HCEC 1CT (cell line): Measurements from ENCODE around the gene ISLR.
"Not testable (repeated sequence)": the region's sequence is repeated elsewhere in the genome, so short reads cannot be mapped to it uniquely, and the experiment has no call there.

Experiments used
- DNase-seq: peaks from one replicate; pipeline ENCODE4 v3.0.0-alpha.2; 2017

The ISLR gene

DNA sequence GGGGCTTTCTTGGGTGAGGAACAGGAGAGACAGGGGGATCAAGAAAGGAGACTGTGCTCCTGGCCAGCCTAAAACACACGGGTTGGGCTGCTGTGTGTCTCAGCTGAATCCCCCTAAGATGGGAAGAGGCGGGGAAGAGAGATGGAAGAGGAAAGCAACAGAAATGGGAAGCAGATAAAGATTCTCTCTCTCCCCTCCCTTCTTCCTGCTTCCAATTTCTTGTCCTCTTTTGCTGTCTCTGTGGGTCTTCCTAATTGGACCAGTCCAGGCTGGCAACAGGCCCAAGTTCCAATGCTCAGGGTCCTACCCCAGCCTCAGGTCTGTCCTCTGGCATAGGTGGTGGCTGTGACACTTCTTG is 36.0 kb upstream of the ISLR start:
- DNase-seq: no peak

DNA sequence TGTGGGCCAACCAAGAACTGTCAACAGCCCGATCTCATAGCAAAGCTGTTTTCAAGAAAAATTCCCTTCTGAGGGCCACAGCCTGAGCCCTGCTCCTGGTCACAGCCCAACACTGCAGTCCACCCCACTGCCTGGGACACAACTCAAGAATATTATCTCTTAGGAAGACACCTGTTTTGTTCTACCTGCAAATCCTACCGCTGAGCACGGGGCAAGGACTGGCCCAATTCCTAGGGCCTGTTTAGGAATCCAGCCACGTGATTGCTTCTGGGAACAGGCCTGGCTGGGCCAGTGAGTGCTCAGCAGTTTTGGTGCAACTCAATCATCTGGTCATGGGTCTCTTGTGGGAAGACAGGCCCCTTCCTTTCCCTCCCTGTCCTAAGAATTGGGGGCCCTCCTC is 34.9 kb upstream of the ISLR start:
- no peak for DNase-seq

DNA sequence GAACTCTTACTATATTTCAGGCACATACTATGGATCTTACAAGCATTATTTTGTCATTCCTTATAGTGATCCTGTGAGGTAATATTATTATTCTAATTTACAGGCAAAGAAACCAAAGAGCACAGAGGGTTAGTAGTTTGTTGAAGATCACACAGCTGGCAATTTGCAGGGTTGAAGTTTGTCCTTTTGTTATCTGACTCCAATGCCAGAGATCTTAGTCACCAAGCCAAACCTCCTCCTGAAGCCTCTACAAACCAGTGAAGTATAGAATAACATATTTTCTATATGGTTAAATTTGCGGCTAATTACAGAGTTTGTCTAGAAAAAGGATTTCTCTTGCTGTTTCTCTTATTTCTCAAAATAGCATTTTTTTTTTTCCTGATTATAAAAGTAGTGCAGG is 31.9 kb upstream of the ISLR start:
- DNase-seq: no peak

DNA sequence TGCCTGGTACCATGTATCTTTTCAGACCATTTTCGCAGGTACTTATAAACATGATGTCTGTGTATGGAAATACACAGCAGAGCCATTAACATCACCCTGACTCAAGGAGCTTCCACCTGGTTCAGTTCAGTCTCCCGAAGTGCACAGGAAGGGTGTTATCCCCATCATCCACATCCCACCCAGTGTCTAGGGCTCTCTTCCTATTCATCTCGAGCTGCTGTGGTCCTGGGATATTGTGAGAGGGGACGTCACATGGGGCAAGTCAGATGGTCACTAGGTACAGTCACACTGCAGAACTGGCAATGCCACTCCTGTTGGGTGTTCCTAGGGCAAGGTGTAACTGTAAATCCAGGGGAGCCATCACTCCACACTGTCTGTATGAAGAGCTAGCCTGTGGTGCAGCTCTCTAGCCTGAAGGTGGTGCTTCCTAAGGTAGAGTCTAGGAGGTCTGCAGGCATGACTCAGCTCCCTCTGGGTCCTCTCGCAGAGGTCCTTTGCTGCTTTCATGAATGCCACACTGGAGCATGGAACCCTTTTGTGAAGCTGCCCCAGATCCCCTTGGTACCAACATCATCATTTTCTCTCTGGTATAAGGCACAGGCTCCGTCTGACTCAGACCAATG is 29.2 kb upstream of the ISLR start:
- no peak for DNase-seq

DNA sequence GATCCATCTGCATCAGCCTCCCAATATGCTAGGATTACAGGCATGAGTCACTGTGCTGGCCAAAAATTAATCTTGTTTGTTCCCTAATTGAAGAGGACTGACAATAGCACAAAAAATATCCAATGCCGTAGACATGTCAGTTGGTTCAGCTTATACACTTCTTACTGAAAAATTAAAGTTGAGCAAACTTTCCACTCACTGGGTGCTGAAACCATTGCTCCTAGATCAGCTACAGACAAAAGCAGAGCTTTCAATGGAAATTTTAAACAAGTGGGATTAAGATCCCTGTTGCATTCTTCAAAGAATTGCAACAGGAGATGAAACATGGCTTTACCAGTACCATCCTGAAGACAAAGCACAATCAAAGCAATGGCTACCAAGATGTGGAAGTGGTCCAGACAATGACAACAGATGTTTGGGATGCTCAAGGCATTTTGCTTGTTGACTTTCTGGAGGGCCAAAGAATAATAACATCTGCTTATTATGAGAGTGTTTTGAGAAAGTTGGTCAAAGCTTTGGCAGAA is 27.2 kb upstream of the ISLR start:
- no peak for DNase-seq

DNA sequence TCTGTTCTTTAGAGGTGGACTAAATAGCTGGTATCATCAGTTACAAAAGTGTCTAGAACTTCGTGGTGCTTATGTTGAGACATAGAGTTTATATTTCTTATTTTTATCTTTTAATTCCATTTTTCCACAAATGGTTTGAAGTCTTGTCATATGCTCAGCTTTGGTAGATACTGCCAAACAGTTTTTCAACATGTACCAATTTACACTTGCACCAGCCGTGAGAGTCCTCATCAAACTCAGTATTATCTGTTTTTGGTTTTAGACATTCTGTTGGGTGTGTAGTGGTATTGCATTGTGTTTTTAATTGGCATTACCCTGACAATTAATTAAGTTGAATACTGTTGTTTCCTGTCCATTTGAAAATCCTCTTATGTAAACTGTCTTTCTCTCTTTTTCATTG is 26.5 kb upstream of the ISLR start:
- DNase-seq: no peak

DNA sequence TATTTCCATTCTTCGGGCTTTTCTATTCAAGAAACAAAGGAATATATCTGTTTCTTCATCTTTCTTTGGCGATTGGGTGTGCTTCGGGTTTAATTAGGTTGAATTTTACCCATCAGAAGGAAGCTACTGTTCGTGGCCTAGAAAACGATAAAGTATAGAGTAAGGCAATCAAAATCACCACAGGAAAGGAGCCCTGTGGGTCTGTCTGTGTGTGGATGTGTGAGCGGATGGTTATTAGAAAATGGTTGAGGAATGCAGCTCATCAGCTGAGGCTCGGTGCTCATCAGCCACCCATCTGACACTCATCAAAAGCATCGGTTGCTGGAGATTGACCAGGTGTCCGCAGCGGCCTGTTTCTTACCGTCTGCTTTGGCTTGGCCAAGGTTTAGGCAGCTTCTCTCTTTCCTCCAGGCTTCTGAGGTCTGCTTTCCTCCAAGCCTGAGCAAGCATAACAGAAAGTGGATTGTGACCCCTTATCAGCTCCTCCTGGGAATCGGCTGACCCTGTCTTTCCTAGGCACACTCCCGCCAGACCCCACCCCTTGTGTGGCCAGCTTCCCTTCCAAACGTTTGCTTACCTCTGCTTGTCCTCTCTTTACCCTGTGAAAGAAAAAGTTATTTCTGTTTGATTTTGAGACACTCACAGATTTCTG is 17.6 kb upstream of the ISLR start:
- no peak for DNase-seq

DNA sequence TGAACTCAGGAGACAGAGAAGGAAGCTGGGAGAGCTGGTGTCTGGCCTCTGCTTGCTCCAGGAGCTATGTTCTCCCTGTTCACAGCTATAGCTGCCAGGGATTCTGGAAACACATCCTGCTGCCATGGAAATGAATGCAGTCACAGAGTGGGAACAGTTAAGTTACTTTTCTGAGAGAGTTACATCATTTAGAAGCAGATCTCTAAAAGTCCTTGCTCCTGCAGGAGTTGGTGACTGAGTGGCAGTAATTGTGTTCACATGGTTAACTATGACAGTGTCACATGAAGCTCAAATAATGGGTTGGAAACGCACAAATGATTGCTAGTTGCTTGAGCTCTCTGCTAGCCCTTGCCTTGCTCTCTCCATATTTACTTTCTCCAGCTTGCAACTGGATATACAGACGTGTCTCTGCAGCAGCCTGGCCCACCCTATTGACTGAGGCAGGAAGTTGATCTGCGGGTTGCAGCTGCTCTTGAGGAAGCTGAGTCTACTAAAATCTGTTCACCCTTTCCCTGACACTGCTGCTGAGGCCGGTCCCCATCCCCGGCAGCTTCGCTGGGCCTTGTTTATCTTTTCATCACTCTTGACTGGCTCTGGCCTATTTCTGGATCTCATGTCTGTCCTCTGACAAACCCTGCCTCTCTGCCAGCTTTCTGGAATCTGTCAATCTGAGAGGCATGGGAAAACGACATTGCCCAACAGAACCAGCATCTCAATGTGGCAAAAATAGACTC is 16.7 kb upstream of the ISLR start:
- DNase-seq: no peak

DNA sequence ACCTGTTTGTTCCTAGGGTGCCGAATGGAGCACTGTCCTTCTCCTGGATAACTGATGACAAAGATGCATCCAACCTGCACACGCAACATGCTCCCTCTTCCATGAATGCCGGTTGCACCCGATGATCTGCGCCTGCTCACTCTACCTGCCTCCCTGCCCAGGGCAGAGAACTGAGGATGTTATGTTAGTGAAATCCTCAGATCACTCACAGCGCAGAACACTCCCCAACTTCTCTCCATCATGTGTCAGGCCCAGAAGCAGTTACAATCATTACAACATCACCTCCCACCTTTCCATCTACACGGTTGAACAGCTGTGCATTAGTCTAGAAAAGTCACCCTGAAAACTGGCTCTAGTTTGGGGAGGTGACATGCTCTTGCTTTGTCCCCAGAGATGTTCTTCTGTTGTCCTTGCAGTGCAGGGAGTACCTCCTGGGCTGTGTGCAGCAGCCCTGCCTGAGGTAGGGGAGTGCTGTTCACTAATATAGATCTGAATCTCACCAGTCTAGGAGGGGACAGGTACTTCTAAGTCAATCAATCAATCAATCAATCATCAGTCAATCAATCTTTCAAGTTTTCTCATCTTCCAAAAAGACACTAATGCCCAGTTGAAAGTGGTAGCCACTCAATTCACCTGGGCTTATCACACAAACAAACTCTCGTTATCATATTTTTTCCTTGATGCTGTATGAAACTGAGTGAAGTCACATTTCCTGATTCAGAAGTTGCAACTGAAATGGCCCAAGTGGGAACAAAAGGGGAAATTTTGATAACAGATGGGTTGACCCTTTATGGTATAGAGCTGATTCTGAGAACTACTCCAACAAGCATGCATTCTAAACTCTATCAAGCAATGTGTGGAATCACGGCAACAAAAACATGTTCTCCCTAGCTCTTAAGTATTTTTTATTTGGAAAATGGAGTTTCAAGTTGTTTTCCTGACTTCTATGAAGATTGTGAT is 15.4 kb upstream of the ISLR start:
- DNase-seq: no peak

DNA sequence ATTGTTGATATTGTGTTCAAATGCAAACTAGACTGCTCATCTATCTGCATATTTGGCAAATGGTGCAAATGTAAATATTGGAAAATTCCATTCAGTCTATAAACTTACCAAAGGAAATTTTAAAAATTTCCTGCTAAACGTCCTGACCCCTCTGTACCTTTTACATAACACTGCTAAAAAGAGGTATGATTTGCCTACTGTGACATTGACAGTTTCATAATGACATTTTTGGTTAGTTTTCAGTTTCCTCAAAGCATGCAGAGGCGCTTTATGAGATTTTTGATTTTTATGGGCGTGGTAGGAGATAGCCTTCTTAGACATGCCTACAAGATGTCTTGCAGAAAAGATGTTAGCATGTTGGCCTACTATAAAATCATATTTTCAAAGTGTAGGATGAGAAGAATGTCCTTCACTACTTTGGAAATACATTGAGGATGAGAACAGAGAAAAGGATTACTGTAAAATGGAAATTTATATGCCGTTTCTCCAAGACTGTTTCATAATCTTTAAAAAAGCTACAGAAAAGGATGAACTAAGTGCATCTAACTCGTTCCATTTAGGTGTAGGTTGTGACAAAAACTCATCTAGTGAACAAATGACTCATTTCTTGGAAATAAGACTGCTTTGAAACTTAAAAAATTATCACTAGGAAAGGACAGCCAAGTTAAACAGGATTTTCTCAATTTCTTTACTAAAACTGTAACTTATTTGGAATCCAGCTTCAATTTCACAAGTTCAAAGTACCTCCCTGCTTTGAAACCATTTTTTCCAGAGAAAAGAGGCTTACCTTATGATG is 14.5 kb upstream of the ISLR start:
- DNase-seq: no peak

DNA sequence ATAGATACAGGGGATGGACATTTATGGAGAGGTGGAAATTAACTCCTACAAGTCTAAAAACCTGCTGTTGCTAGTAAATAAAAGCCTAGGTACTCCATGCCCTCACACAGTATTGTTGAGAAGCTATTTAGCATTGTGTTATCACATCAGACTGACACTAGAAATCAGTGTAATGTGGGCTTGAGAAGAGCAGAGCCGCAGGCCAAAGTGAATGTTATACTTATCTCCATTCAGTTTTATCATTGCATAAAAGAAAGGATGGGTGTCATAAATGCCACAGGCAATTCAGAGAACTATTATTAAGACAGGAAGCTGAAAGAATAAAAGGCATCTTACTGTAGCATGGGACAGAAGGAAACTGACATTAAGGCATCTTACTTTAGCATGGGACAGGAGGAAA is 13.7 kb upstream of the ISLR start:
- DNase-seq: no peak

DNA sequence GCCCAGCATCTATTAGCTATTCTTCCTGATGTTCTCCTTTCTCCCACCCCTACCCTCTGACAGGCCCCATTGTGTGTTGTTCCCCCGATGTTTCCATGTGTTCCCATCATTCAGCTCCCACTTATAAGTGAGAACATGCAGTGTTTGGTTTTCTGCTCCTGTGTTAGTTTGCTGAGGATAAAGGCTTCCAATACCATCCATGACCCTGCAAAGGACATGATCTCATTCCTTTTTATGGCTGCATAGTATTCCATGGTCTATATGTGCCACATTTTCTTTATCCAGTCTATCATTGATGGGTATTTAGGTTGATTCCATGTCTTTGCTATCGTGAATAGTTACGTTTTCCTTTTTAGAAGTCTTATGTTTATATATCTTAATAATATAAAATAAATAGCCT is 13.1 kb upstream of the ISLR start:
- not testable (repeated sequence) for DNase-seq

DNA sequence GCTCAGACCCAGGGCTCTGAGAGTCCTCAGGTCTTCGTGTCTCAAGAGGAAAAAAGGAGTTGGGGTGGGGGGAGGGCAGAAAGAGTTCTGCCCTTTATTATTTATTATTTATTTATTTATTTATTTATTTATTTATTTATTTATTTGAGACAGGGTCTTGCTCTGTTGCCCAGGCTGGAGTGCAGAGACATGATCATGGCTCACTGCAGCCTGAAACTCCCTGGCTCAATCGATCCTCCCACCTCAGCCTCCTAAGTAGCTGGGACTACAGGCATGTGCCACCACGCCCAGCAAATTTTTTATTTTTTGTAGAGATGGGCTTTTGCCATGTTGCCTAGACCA is 11.3 kb upstream of the ISLR start:
- not testable (repeated sequence) for DNase-seq

DNA sequence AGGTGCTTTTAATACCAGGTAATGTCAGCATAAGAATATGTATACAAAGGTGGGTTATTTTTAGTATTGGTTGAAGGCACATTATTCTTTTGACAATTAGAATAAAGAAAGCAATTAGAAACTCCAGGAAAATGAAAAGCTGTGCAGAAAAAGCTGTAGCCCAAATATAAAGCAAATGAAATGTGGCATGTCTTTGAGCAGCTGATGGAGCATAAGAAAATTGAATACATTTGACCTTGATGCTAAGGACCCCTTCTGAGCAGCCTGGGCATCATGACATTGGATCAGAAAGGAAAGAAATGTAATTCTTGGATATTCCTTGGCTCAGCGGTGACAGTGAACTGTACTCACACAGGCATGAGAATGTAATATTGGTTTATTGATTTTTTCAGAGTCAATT is 8.0 kb upstream of the ISLR start:
- DNase-seq: no peak

DNA sequence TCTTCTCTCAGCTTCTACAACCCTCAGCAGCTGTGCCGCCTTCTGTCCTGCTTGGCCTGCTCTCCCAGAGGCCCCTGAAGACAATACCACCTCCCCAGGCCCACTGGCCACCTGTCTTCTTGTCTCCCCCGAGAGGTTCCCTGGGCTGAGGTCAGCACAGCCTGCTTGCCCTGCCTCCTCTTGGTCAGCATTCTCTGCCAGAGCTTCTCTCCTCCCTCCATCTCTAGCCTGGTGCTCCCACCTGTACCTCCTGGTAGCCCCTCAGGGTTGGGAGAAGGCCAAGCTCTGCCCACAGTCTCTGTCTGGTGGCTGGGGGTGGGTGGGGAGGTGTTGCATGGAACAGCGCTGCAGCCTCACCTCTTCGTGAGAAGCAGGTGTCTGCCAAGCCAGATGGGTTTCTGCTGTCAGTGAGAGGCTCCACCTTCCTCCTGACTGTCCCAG is 5.6 kb upstream of the ISLR start:
- DNase-seq: no peak

DNA sequence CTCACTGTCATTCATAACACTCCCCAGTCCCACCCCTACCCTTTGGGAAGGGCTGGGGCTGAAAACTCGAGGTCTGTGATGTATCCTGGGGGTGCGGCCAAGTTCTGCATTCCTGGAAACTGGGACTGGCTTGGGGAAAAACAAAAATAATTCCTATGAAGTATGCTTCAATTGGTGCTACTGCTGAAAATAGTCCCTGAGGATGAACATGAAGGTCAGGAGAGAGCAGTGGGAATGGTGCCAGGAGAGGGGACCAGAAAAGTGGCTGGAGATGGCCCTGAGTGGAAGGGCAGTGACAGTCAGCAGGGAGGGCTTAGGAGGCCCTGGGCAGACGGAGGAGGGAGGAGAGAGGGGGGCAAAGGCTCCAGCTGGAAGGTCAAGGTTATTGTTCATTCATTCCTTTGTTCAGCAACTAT is 4.8 kb upstream of the ISLR start:
- no peak for DNase-seq

DNA sequence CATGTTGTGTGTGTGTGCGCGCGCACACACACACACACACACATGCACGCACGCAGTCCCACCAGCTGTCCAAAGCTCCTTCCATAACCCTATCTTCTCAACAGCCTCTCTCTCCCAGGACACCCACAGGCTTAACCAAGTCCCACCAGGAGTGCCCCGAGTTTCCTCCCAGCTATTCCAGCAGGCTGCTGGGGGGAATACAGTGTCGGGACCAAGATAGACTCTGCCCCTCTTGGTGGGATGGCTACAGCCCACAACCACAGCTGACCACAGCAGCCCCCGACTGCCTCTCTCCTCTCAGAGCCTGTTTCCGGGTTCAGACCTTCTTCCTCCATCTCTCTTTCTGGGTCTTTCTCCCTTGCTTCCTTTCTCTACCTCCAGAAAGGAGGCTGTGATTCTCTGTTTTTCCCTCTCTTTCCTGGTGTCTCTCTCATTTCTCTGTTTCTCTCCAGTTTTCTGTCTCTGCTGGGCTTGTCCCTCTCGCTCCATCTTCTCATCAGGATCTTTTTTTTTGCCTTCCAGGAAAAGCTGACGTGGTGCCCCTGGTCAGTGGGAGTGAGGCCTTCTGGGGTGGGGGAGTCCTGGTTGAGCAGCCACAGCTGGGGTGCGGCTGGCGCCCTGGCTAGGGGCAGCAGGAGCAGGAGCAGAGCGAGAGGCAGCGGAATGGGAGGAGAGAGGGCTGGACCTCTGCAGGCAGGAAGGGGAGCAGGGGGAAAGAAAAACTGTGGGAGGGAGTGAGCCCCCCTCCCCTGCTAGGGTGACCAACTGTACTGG is 3.3 kb upstream of the ISLR start:
- DNase-seq: no peak

DNA sequence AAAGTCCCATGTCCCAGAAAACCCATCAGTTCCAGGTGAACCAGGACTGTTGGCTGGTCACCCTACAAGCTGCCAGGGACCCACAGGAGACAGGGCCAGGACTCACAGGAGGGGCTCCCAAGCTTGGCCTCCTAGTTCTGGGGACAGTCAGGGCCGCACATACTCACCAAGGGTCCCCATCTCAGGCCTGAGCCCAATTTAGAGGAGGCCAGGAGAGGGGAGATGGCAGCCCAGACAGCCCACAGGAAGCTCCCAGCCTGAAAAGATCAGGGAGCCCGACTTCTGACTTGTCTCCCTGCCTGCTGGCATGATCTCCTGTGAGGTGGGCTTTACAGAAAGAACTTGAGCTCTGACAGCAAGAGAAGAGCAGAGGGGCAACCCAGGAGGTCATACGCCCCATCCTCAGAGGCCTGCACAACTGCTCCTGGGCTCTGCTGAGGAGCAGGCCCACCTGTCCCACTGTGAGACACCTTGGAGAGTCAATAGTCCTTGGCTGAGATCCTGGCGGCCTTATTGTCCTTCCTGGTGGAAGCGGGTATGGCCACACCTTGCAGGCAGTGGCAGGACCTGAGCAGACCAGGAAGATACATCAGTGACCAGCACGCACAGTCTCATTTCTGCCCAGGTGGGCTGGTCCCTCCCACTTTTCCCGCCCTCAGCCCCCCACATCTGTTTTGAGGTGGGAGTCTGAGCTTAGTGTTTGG is 2.5 kb upstream of the ISLR start:
- no peak for DNase-seq

DNA sequence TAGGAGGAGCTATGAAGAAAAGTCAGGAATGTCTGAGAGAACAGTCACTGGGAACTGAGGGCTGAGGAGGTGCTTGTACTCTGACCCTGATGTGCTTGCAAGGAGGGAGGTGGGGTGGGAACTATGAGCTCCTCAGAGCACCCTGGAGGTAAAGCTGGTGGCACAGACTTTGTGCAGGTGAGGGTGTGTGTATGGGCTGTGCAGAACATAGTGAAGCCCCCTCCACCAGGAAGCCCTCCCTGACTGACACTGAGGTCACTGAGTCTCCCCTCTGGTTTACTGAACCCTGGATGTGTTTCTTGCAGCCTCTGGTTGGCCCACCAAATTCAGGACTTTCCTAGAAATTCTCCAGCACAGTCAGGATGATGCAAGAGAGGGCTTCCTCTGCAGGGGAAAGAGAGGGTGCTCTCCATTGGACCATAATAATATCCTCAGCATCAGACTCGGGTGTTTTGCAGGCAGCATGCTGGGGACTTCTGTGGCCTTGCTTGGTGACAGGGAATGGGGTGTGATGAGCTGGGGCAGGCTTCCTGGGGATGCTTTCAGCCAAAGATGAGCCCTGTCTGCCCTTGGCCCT is 1.5 kb upstream of the ISLR start:
- no peak for DNase-seq

DNA sequence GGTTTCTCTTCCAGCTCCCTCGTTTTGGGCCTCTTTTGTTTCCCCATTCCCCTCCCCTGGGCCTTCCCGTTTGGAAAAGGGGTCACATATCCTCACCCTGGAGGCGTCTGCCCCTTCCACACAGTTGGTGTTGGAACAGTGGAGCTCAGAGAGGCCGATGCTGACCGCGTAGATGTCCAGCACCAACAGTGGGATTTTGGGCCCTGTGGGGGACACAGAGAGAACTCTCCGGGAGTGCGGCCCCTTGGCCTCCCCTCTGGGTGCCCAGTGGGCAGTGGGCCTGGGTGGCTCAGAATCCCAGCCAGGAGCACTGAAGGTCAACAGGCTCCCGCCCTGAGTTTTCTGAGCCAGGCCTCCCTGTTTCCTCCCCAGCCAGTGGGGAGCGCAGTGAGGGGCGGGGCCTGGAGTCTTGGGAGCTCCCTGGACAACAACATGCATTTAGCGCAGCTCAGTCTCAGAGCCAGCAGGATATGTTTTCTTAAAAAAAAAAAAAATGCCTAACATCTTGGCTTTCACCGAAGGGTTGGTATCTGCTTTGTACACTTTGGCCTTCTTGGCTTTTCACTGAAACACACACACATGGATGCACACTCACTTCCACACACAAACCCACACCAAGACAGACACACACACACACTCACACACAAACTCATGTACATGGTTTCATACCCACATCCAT is 670 bp upstream of the ISLR start:
- no peak for DNase-seq
